GM12872 (cell line): ENCODE measurements around the gene CEP72.

Experiments
- TF ChIP-seq, protein P1 (sequence below): IDR thresholded peaks from 3 replicates; pipeline ENCODE4 v1.5.1; 2011; ENCODE audit warnings: low read depth, mild to moderate bottlenecking, low read length, moderate library complexity; ENCODE audit not compliant: insufficient read depth

CEP72 gene

DNA sequence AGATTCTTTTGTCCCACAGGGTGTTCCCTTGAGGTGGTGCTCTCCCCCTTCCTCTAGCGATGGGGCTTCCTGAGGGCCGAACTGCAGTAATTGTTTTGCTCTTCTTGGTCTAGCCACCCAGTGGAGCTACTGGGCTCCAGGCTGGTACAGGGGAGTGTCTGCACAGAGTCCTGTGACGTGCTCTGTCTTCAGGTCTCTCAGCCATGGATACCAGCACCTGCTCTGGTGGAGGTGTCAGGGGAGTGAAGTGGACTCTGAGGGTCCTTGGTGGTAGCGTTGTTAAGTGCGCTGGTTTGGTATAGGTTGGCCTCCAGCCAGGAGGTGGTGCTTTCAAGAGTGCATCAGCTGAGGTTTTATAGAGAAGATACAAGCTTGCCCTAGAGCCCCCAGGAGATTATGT lies 20.4 kb upstream of the CEP72 start:
- TF ChIP-seq, protein P1, sequence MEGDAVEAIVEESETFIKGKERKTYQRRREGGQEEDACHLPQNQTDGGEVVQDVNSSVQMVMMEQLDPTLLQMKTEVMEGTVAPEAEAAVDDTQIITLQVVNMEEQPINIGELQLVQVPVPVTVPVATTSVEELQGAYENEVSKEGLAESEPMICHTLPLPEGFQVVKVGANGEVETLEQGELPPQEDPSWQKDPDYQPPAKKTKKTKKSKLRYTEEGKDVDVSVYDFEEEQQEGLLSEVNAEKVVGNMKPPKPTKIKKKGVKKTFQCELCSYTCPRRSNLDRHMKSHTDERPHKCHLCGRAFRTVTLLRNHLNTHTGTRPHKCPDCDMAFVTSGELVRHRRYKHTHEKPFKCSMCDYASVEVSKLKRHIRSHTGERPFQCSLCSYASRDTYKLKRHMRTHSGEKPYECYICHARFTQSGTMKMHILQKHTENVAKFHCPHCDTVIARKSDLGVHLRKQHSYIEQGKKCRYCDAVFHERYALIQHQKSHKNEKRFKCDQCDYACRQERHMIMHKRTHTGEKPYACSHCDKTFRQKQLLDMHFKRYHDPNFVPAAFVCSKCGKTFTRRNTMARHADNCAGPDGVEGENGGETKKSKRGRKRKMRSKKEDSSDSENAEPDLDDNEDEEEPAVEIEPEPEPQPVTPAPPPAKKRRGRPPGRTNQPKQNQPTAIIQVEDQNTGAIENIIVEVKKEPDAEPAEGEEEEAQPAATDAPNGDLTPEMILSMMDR, result no peak

DNA sequence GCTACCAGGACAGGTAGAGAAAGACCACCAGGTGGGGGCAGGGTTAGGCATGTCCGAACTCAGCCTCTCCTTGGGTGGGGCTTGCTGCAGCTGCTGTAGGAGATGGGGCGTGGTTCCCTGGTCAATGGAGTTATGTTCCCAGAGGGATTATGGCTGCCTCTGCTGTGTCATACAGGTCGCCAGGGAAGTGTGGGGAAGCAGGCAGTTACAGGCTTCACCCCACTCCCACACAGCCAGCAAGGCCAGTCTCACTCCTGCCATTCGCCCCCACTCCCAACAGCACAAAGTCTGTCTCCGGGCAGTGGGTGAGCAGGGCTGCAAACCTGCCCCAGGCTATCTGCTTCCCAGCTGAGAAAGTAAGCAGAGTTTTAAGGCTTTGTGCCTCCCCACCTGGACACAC lies 20.0 kb upstream of the CEP72 start:
- TF ChIP-seq, protein P1, result no peak

DNA sequence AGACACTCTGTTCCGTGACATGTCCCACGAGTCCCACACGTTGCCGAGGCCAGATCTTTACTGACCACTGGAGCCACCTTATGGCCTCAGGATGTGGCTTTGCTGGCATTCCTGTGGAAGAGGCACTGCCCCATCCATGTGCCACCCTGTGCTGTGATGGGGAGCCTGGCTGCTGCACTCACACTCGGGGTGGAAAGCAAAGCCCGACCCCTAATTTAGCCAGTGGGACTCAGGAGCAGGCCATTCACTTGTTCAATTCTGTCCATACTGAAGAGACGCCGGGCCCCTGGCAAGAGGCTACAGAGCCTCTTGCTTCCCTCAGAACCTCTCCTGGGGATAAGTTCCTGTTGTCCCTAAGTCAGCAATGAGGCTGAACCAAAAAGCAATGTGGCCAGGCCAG lies 18.6 kb upstream of the CEP72 start:
- TF ChIP-seq, protein P1, result no peak

DNA sequence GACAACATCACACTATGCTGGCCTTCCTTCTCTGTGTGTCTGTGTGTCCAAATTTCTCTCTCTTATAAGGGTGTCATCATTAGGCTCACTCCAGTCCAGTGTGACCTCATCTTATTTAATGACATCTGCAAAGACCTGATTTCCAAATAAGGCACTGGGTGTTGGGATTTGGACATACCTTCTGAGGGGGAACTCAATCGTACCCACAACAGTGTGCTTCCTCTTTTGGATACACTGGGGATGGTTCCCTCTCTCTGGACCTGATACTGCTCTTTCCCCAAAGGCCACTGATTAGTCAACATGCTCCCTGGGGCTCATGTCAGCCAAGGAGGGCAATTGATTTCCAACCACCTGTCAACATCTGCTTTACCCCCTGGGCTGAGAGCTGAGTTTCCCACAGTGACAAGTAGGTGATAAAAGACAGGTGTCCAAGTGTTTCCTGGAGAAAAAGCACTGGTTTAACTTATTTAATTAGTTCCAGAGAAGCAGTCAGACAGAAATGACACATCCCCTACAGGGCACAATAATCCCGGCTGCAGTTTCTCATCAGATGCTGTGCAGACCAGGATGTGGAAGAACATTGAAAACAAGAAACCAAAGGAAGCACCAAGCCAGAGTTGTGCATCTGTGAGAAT lies 17.8 kb upstream of the CEP72 start:
- TF ChIP-seq, protein P1, result no peak

DNA sequence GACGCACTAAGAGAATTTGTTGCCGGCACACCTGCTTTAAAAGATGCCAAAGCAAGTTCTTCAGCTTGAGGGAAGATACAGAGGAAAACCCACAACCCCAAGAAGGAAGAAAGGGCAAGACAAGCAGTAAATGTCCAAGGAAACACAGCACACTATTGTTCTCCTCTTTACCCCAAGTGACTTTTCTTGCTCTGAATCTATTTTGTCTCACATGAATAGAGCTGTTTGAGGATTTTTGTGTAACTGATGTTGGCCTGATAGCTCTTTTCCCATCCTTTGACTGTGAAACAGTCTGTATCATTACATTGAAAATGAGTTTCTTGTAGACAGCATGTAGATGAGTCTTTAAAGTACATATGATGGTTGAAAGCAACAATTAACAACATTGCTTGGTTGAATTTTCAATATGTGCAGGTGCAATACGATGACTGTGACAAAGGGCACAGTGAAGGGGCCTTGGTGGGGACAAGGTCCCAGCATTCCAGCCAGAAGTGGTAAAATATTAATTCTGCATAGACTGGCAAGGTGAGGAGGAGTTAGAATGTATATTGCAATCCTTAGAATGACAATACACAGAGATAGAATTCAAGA lies 16.8 kb upstream of the CEP72 start:
- TF ChIP-seq, protein P1, result no peak

DNA sequence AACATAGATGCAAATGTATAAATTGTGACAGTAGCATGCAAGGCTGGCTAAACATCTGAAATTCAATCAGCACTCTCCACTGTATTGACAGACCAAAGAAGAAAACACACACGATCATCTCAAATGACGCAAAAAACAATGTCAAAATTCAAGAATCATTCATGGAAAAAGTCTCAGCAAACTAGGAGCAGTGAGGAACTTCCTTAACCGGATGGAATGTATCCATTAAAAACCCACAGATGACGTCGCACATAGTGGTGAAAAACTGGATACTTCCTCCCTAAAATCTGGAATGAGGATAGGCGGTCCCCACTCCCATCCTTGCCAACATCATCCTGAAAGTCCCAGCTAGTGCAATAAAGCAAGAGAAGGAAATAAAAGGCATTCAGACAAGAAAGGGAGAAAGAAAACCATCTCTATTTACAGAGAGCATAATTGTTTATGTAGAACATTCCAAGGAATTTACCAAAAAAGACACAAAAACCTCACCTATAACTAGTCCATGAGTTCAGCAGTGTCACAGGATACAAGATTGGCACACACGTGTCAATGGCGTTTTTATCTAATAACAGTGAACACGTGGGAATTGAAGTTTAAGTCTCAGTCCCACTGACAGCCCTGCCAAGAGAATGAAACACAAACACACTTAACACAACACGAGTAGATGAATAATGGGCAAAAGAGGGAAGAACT lies 14.1 kb upstream of the CEP72 start:
- TF ChIP-seq, protein P1, result no peak

DNA sequence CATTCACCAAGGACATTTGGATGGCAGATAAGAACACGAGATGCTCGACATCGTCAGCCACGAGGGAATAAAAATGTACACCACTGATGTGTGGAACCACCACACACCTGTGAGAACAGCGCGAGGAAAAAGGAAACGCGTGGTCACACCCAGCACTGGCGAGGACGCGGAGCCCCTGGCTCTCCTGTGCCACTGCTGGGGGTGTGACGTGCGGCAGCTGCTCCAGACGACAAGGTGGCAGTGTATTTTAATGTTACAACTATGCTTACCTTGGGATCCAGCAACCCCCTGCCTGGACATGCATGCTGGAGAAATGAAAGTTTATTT lies 13.6 kb upstream of the CEP72 start:
- TF ChIP-seq, protein P1, result no peak
